ENCODE measurements around the gene GREB1L.

DNA sequence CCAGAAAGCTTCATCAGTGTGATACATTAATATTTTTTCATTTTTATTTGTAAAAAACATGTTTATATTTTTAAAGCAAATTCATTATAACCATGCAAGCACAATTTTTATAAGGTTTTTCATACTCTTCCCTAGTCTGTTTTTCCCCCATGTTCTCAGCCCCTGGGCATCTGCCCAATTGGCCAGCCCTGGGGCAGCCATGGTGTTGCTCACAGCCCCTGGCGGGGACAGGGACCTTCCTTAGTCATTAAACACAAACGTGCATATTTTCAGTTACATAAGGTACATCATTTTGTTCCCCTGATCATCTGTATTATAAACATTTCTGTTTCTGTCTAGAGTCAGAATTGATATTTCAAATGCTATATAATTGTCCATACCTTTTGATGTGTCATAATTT is 208.5 kb downstream of the GREB1L start:
- TF ChIP-seq, protein P1, sequence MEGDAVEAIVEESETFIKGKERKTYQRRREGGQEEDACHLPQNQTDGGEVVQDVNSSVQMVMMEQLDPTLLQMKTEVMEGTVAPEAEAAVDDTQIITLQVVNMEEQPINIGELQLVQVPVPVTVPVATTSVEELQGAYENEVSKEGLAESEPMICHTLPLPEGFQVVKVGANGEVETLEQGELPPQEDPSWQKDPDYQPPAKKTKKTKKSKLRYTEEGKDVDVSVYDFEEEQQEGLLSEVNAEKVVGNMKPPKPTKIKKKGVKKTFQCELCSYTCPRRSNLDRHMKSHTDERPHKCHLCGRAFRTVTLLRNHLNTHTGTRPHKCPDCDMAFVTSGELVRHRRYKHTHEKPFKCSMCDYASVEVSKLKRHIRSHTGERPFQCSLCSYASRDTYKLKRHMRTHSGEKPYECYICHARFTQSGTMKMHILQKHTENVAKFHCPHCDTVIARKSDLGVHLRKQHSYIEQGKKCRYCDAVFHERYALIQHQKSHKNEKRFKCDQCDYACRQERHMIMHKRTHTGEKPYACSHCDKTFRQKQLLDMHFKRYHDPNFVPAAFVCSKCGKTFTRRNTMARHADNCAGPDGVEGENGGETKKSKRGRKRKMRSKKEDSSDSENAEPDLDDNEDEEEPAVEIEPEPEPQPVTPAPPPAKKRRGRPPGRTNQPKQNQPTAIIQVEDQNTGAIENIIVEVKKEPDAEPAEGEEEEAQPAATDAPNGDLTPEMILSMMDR (IDR thresholded peaks at IDR 0.05; ENCODE audit: low read length), result no peak
- no peak for TF ChIP-seq EZH2 (IDR thresholded peaks at IDR 0.05; ENCODE audit: borderline replicate concordance, low read length)
